Peyer's patch (tissue), 4 donors: ENCODE results near the gene ZFPM1. TPM values are rescaled to one million over a fixed set of nuclear protein-coding genes. Genes with fewer than 3 reads are reported as not detected.

ENCODE experiments used
- DNase-seq, 3 donors: peaks; one replicate each; pipeline ENCODE4 v3.0.0-alpha.2; 2017 to 2019
- H3K27ac ChIP-seq, 4 donors: fragments of 200-600 bp; sonication (generic); one replicate each; pipeline ENCODE4 v1.5.1; 2016 to 2019
- H3K27me3 ChIP-seq, 2 donors: fragments of 200-600 bp; sonication (generic); one replicate each; pipeline ENCODE4 v1.5.1; 2019
- H3K36me3 ChIP-seq, 3 donors: fragments of 200-600 bp; sonication (generic); one replicate each; pipeline ENCODE4 v1.5.1; 2016 to 2019
- H3K4me1 ChIP-seq, 4 donors: fragments of 200-600 bp; sonication (generic); one replicate each; pipeline ENCODE4 v1.5.1; 2016 to 2019
- H3K4me3 ChIP-seq, 4 donors: fragments of 200-600 bp; sonication (generic); 1 replicate in 3 of 4; 2 replicates in 1 of 4; pipeline ENCODE4 v1.5.1; 2016 to 2019; ENCODE audit warnings: mild to moderate bottlenecking in 1 of 4
- H3K9me3 ChIP-seq, 4 donors: fragments of 200-600 bp; sonication (generic); one replicate each; pipeline ENCODE4 v1.5.1; 2016 to 2019; ENCODE audit warnings: mild to moderate bottlenecking in 1 of 4
- CTCF ChIP-seq, 6 experiments: fragments of 450-650 bp in 4 of 6; fragments of 200-600 bp in 2 of 6; sonication (generic) in 1 of 6; IDR thresholded peaks; one replicate each; pipeline ENCODE4 v1.5.1; 2017 to 2019; ENCODE audit warnings: antibody characterized with exemption in 6 of 6, mild to moderate bottlenecking in 3 of 6, moderate library complexity in 1 of 6
- POLR2A ChIP-seq, 2 donors: fragments of 450-650 bp; IDR thresholded peaks; one replicate each; pipeline ENCODE4 v1.5.1; 2017; ENCODE audit warnings: antibody characterized with exemption in 2 of 2, mild to moderate bottlenecking in 2 of 2, moderate library complexity in 2 of 2
- total RNA-seq, 4 donors: library from RNA; depleted of rRNA; stranded (reverse); fragments of >200 nt; gene quantifications; one replicate each; pipeline ENCODE4 v1.1.0, GENCODE V29; 2016

ZFPM1 gene
- total RNA-seq, 4 donors from 2014 or later, result 3.0 to 7.9 (median 4.9) TPM

- no peak for TF ChIP-seq POLR2A (IDR thresholded peaks at IDR 0.05)
- TF ChIP-seq CTCF (IDR thresholded peaks at IDR 0.05), result no peak
- Histone ChIP-seq H3K4me1 (peaks cover 0 to 9% (median 4%) of the 10 kb centered on the region in 4 donors), H3K36me3 (no peaks in the 10 kb centered on the region), H3K27me3 (peaks cover 0 to 15% of the 10 kb centered on the region in 2 donors), H3K9me3 (no peaks in the 10 kb centered on the region), H3K27ac (no peak overlapping the region), H3K4me3 (no peak overlapping the region)
- no peak for DNase-seq
Measured at GRCh38 chr16:88536971-88537751, 84.1 kb downstream of the ZFPM1 start.

- Histone ChIP-seq H3K27me3 (peaks cover 0 to 15% of the 10 kb centered on the region in 2 donors), H3K9me3 (peaks cover 0 to 5% (median 1%) of the 10 kb centered on the region in 4 donors), H3K4me1 (peaks cover 0 to 9% (median 4%) of the 10 kb centered on the region in 4 donors), H3K27ac (no peak overlapping the region), H3K36me3 (no peaks in the 10 kb centered on the region), H3K4me3 (no peak overlapping the region)
- DNase-seq, result no peak
- TF ChIP-seq CTCF (IDR thresholded peaks at IDR 0.05) (no peak), POLR2A (IDR thresholded peaks at IDR 0.05) (no peak)
Measured at GRCh38 chr16:88537859-88538258, 84.8 kb downstream of the ZFPM1 start.

GRCh38 chr16:88538366-88539060 is 85.4 kb downstream of the ZFPM1 start:
- peaks cover 0 to 9% (median 4%) of the 10 kb centered on the region in 4 donors for H3K4me1 ChIP-seq
- DNase-seq, result no peak
- TF ChIP-seq POLR2A (IDR thresholded peaks at IDR 0.05) (no peak), CTCF (IDR thresholded peaks at IDR 0.05) (no peak)
- H3K4me3 ChIP-seq, result no peak overlapping the region
- H3K9me3 ChIP-seq, result peaks cover 0 to 10% (median 4%) of the 10 kb centered on the region in 4 donors
- no peak overlapping the region for H3K27ac ChIP-seq
- no peaks in the 10 kb centered on the region for H3K36me3 ChIP-seq
- peaks cover 0 to 15% of the 10 kb centered on the region in 2 donors for H3K27me3 ChIP-seq

- no peak overlapping the region for H3K4me3 ChIP-seq
- no peak for DNase-seq
- H3K27me3 ChIP-seq, result peaks cover 0 to 15% of the 10 kb centered on the region in 2 donors
- peaks cover 0 to 9% (median 4%) of the 10 kb centered on the region in 4 donors for H3K4me1 ChIP-seq
- no peak overlapping the region for H3K27ac ChIP-seq
- H3K9me3 ChIP-seq, result peaks cover 0 to 14% (median 7%) of the 10 kb centered on the region in 4 donors
- H3K36me3 ChIP-seq, result no peaks in the 10 kb centered on the region
- TF ChIP-seq CTCF (IDR thresholded peaks at IDR 0.05) (no peak), POLR2A (IDR thresholded peaks at IDR 0.05) (no peak)
Measured at GRCh38 chr16:88539261-88539651, 86.2 kb downstream of the ZFPM1 start.

- no peaks in the 10 kb centered on the region for H3K36me3 ChIP-seq
- no peak for TF ChIP-seq POLR2A (IDR thresholded peaks at IDR 0.05)
- H3K4me3 ChIP-seq, result no peak overlapping the region
- peaks cover 0 to 9% (median 4%) of the 10 kb centered on the region in 4 donors for H3K4me1 ChIP-seq
- peaks cover 0 to 15% of the 10 kb centered on the region in 2 donors for H3K27me3 ChIP-seq
- H3K9me3 ChIP-seq, result peaks cover 0 to 15% (median 7%) of the 10 kb centered on the region in 4 donors
- DNase-seq, result no peak
- H3K27ac ChIP-seq, result no peak overlapping the region
Measured at GRCh38 chr16:88539652-88540345, 86.7 kb downstream of the ZFPM1 start.
